Osteoblast (primary cell): Measurements from ENCODE around the gene FA2H. TPM values are rescaled to one million over a fixed set of nuclear protein-coding genes. Genes with fewer than 3 reads are reported as not detected.
"Not testable (repeated sequence)": the region's sequence is repeated elsewhere in the genome, so short reads cannot be mapped to it uniquely, and the experiment has no call there.

ENCODE experiments used
- DNase-seq: peaks from one replicate; pipeline ENCODE4 v3.0.0; 2011; ENCODE audit warnings: low spot score, mixed read lengths; ENCODE audit not compliant: insufficient read length; ENCODE audit errors: missing footprints
- H2AFZ ChIP-seq: 2 replicates; pipeline ENCODE4 v1.6.0; 2011; ENCODE audit warnings: mild to moderate bottlenecking, low read length
- H3K27ac ChIP-seq: 2 replicates; pipeline ENCODE4 v1.5.1; 2011; ENCODE audit warnings: mild to moderate bottlenecking, low read depth, low read length, moderate library complexity
- H3K27me3 ChIP-seq: 2 replicates; pipeline ENCODE4 v1.6.0; 2012; ENCODE audit warnings: mild to moderate bottlenecking, control low read depth, inconsistent platforms, low read length, moderate library complexity; ENCODE audit not compliant: insufficient read depth
- H3K36me3 ChIP-seq: 2 replicates; pipeline ENCODE4 v1.5.1; 2011; ENCODE audit warnings: mild to moderate bottlenecking, low read length, control low read depth, moderate library complexity; ENCODE audit not compliant: insufficient read depth
- H3K4me1 ChIP-seq: 2 replicates; pipeline ENCODE4 v1.5.1; 2011; ENCODE audit warnings: mild to moderate bottlenecking, low read length, control low read depth, moderate library complexity; ENCODE audit not compliant: insufficient read depth
- H3K4me2 ChIP-seq: 2 replicates; pipeline ENCODE4 v1.6.0; 2011; ENCODE audit warnings: mild to moderate bottlenecking, low read length; ENCODE audit not compliant: insufficient read depth
- H3K4me3 ChIP-seq: fragments of 200-600 bp; sonication (generic); 3 replicates; pipeline ENCODE4 v1.5.1; 2012; ENCODE audit warnings: mild to moderate bottlenecking, low read length, inconsistent platforms; ENCODE audit not compliant: insufficient read depth
- H3K79me2 ChIP-seq: 2 replicates; pipeline ENCODE4 v1.6.0; 2012; ENCODE audit warnings: mild to moderate bottlenecking, low read length, control low read depth, inconsistent platforms; ENCODE audit not compliant: insufficient read depth
- H3K9me3 ChIP-seq: 2 replicates; pipeline ENCODE4 v1.5.1; 2011; ENCODE audit warnings: low read depth, low read length, control low read depth
- H4K20me1 ChIP-seq: 2 replicates; pipeline ENCODE4 v1.6.0; 2012; ENCODE audit warnings: mild to moderate bottlenecking, low read length, control low read depth; ENCODE audit not compliant: insufficient read depth
- CTCF ChIP-seq: IDR thresholded peaks from 2 replicates; pipeline ENCODE4 v1.5.1; 2011; ENCODE audit warnings: mild to moderate bottlenecking, low read depth, low read length, moderate library complexity; ENCODE audit errors: extremely low read depth
- total RNA-seq: library from RNA; depleted of rRNA; stranded (reverse); fragments of >200 nt; gene quantifications from 2 replicates; pipeline ENCODE4 v1.2.3, GENCODE V29; 2012

The FA2H gene
- total RNA-seq, 1 donor = not detected

- no peak overlapping the region for H3K4me2 ChIP-seq
- H2AFZ ChIP-seq = no peak overlapping the region
- no peaks in the 10 kb centered on the region for H4K20me1 ChIP-seq
- H3K9me3 ChIP-seq = peaks cover 6% of the 10 kb centered on the region
- H3K27ac ChIP-seq = no peak overlapping the region
- no peaks in the 10 kb centered on the region for H3K36me3 ChIP-seq
- peak; percentile 47 for TF ChIP-seq CTCF
- no peak overlapping the region for H3K4me3 ChIP-seq
- DNase-seq = no peak
- H3K27me3 ChIP-seq = no peaks in the 10 kb centered on the region
- no peaks in the 10 kb centered on the region for H3K79me2 ChIP-seq
- H3K4me1 ChIP-seq = peaks cover 14% of the 10 kb centered on the region
These were observed 47.9 kb downstream of the FA2H start for GRCh38 chr16:74726716-74727115.

GRCh38 chr16:74725651-74726455 lies 48.8 kb downstream of the FA2H start:
- H3K4me1 ChIP-seq = peaks cover 14% of the 10 kb centered on the region
- peak overlapping the region; percentile 87 for H2AFZ ChIP-seq
- H4K20me1 ChIP-seq = no peaks in the 10 kb centered on the region
- H3K36me3 ChIP-seq = no peaks in the 10 kb centered on the region
- no peak overlapping the region for H3K4me3 ChIP-seq
- no peak for TF ChIP-seq CTCF
- no peaks in the 10 kb centered on the region for H3K27me3 ChIP-seq
- H3K79me2 ChIP-seq = no peaks in the 10 kb centered on the region
- no peak for DNase-seq
- H3K4me2 ChIP-seq = no peak overlapping the region
- peaks cover 6% of the 10 kb centered on the region for H3K9me3 ChIP-seq
- no peak overlapping the region for H3K27ac ChIP-seq

GRCh38 chr16:74724820-74725549 lies 49.6 kb downstream of the FA2H start:
- Histone ChIP-seq H3K4me2 (peak overlapping the region; percentile 70), H3K27ac (peak overlapping the region; percentile 63), H3K27me3 (no peaks in the 10 kb centered on the region), H4K20me1 (no peaks in the 10 kb centered on the region), H3K36me3 (no peaks in the 10 kb centered on the region), H2AFZ (peak overlapping the region; percentile 95), H3K79me2 (no peaks in the 10 kb centered on the region), H3K4me1 (peaks cover 14% of the 10 kb centered on the region), H3K4me3 (peak overlapping the region; percentile 29), H3K9me3 (peaks cover 6% of the 10 kb centered on the region)
- DNase-seq = peak; percentile 98
- peak; percentile 60 for TF ChIP-seq CTCF

- Histone ChIP-seq H4K20me1 (no peaks in the 10 kb centered on the region), H3K4me1 (peaks cover 14% of the 10 kb centered on the region), H3K79me2 (no peaks in the 10 kb centered on the region), H3K36me3 (no peaks in the 10 kb centered on the region), H3K27ac (no peak overlapping the region), H3K4me3 (no peak overlapping the region), H3K27me3 (no peaks in the 10 kb centered on the region), H3K9me3 (peaks cover 6% of the 10 kb centered on the region), H2AFZ (no peak overlapping the region), H3K4me2 (no peak overlapping the region)
- no peak for DNase-seq
- TF ChIP-seq CTCF = no peak
These were observed 51.4 kb downstream of the FA2H start for GRCh38 chr16:74723256-74723655.

GRCh38 chr16:74722156-74722555 lies 52.5 kb downstream of the FA2H start:
- not testable (repeated sequence) for H3K4me2 ChIP-seq, H3K4me3 ChIP-seq, H3K36me3 ChIP-seq, H3K9me3 ChIP-seq, H3K27me3 ChIP-seq, H3K27ac ChIP-seq, H2AFZ ChIP-seq, DNase-seq, H4K20me1 ChIP-seq, H3K79me2 ChIP-seq
- peaks cover 14% of the 10 kb centered on the region for H3K4me1 ChIP-seq
